ENCODE measurements around the gene ATG5. TPM values are rescaled to one million over a fixed set of nuclear protein-coding genes. Genes with fewer than 3 reads are reported as not detected.

The ATG5 gene
- polyA plus RNA-seq, 1 donor (not counting 4 experiments of a cell fraction or from before 2014, with no cell fraction given), result 60.0 TPM

GRCh38 chr6:106334646-106335448 lies 9.3 kb upstream of the ATG5 start:
- H4K20me1 ChIP-seq (ENCODE audit: control insufficient read depth, extremely low read depth, insufficient read depth, low read length), result no peaks in the 10 kb centered on the region
- no peak overlapping the region for H3K4me2 ChIP-seq (ENCODE audit: control insufficient read depth, extremely low read depth, insufficient read depth, low read depth, low read length)
- no peak overlapping the region for H2AFZ ChIP-seq (ENCODE audit: control insufficient read depth, low read length)
- H3K4me1 ChIP-seq (ENCODE audit: control insufficient read depth, extremely low read depth, insufficient read depth, low read length), result peaks cover 4% of the 10 kb centered on the region
- no peaks in the 10 kb centered on the region for H3K27me3 ChIP-seq (ENCODE audit: control insufficient read depth, extremely low read depth, insufficient read depth, low read length)
- H3K79me2 ChIP-seq (ENCODE audit: control insufficient read depth, insufficient read depth, low read length), result no peaks in the 10 kb centered on the region
- dilution Hi-C loops (cut with MboI; ENCODE audit: extremely low pct_ligation_motif_present, low sequenced_read_pairs), result no loop called here
- no peak for TF ChIP-seq EZH2 (IDR thresholded peaks at IDR 0.05; ENCODE audit: low read length)
- TF ChIP-seq CTCF (optimal IDR thresholded peaks at IDR 0.05 in 1 of 3, IDR thresholded peaks at IDR 0.05 in 1 of 3, conservative IDR thresholded peaks at IDR 0.05 in 1 of 3; ENCODE audit: extremely low read depth in 1 of 3, insufficient read depth in 2 of 3, low read length in 3 of 3), result peak; percentile 43 to 70 (median 50)
- no peaks in the 10 kb centered on the region for H3K9me1 ChIP-seq (ENCODE audit: control insufficient read depth, extremely low read depth, insufficient read depth, low read length)
- FAIRE-seq (peak; percentile 51), DNase-seq (ENCODE audit: low read depth, low spot score) (no peak)
- no peak overlapping the region for H3K9ac ChIP-seq (ENCODE audit: control insufficient read depth, extremely low read depth, insufficient read depth, low read length)
- no peaks in the 10 kb centered on the region for H3K36me3 ChIP-seq (ENCODE audit: control insufficient read depth in 2 of 2, extremely low read depth in 1 of 2, insufficient read depth in 2 of 2, low read length in 2 of 2)
- no peak overlapping the region for H3K4me3 ChIP-seq (ENCODE audit: control insufficient read depth in 2 of 3, extremely low read depth in 1 of 3, insufficient read depth in 2 of 3, low read depth in 1 of 3, low read length in 3 of 3)
- H3K27ac ChIP-seq (ENCODE audit: control insufficient read depth, insufficient read depth, low read length), result no peak overlapping the region
- H3K9me3 ChIP-seq (ENCODE audit: control insufficient read depth, low read depth, low read length), result no peaks in the 10 kb centered on the region

- Histone ChIP-seq H3K79me2 (ENCODE audit: control insufficient read depth, insufficient read depth, low read length) (peaks cover 49% of the 10 kb centered on the region), H3K4me3 (ENCODE audit: control insufficient read depth in 2 of 3, extremely low read depth in 1 of 3, insufficient read depth in 2 of 3, low read depth in 1 of 3, low read length in 3 of 3) (peak overlapping the region; percentile 75 to 89 (median 76)), H2AFZ (ENCODE audit: control insufficient read depth, low read length) (peak overlapping the region; percentile 64), H3K4me2 (ENCODE audit: control insufficient read depth, extremely low read depth, insufficient read depth, low read depth, low read length) (peak overlapping the region; percentile 91), H3K9me1 (ENCODE audit: control insufficient read depth, extremely low read depth, insufficient read depth, low read length) (no peaks in the 10 kb centered on the region), H3K27ac (ENCODE audit: control insufficient read depth, insufficient read depth, low read length) (peak overlapping the region; percentile 87), H3K4me1 (ENCODE audit: control insufficient read depth, extremely low read depth, insufficient read depth, low read length) (peaks cover 10% of the 10 kb centered on the region), H4K20me1 (ENCODE audit: control insufficient read depth, extremely low read depth, insufficient read depth, low read length) (no peaks in the 10 kb centered on the region), H3K27me3 (ENCODE audit: control insufficient read depth, extremely low read depth, insufficient read depth, low read length) (no peaks in the 10 kb centered on the region), H3K9me3 (ENCODE audit: control insufficient read depth, low read depth, low read length) (no peaks in the 10 kb centered on the region), H3K36me3 (ENCODE audit: control insufficient read depth in 2 of 2, extremely low read depth in 1 of 2, insufficient read depth in 2 of 2, low read length in 2 of 2) (no peaks in the 10 kb centered on the region), H3K9ac (ENCODE audit: control insufficient read depth, extremely low read depth, insufficient read depth, low read length) (peak overlapping the region; percentile 82)
- dilution Hi-C loops (cut with MboI; ENCODE audit: extremely low pct_ligation_motif_present, low sequenced_read_pairs), result no loop called here
- DNase-seq (ENCODE audit: low read depth, low spot score) (no peak), FAIRE-seq (no peak)
- TF ChIP-seq EZH2 (IDR thresholded peaks at IDR 0.05; ENCODE audit: low read length) (no peak), CTCF (optimal IDR thresholded peaks at IDR 0.05 in 1 of 3, IDR thresholded peaks at IDR 0.05 in 1 of 3, conservative IDR thresholded peaks at IDR 0.05 in 1 of 3; ENCODE audit: extremely low read depth in 1 of 3, insufficient read depth in 2 of 3, low read length in 3 of 3) (no peak)
Observed at GRCh38 chr6:106324726-106325335, 729 bp downstream of the ATG5 start.

Data from keratinocyte (primary cell).